ENCODE measurements around the gene IL4R. TPM values are rescaled to one million over a fixed set of nuclear protein-coding genes. Genes with fewer than 3 reads are reported as not detected.

Gene IL4R
- total and polyA plus RNA-seq, 2 of the 13 experiments (the other 11 are each of a cell fraction or from before 2014, with no cell fraction given) = 15.9 to 49.6 TPM

- TF ChIP-seq ZNF142 (CRISPR knock-in tag; IDR thresholded peaks at IDR 0.05) = no peak
- TF ChIP-seq RERE (CRISPR knock-in tag; IDR thresholded peaks at IDR 0.05; ENCODE audit: low read depth) = no peak
- no peak for TF ChIP-seq THAP11 (CRISPR knock-in tag; IDR thresholded peaks at IDR 0.05)
- no peak for TF ChIP-seq ZZZ3 (CRISPR knock-in tag; IDR thresholded peaks at IDR 0.05; ENCODE audit: borderline replicate concordance)
- TF ChIP-seq BHLHE40 (IDR thresholded peaks at IDR 0.05; ENCODE audit: low read length) = no peak
- no peak for TF ChIP-seq ZNF256 (CRISPR knock-in tag; conservative IDR thresholded peaks at IDR 0.05)
- no peak for TF ChIP-seq ZNF788 (CRISPR knock-in tag; IDR thresholded peaks at IDR 0.05; ENCODE audit: borderline replicate concordance)
Observed at GRCh38 chr16:27377666-27378485, 64.1 kb downstream of the IL4R start (continued).

Measured in HepG2 (cell line).